ENCODE results near the gene SEC22C. TPM values are rescaled to one million over a fixed set of nuclear protein-coding genes. Genes with fewer than 3 reads are reported as not detected.

Gene SEC22C
- total and polyA plus RNA-seq, 7 donors, result 8.4 to 89.2 (median 48.5) TPM

GRCh38 chr3:42529468-42529867, 52.3 kb downstream of the SEC22C start:
- Histone ChIP-seq H3K27me3 (no peaks in the 10 kb centered on the region), H3K36me3 (no peaks in the 10 kb centered on the region), H3K9me3 (no peaks in the 10 kb centered on the region), H3K27ac (no peak overlapping the region), H3K4me1 (no peaks in the 10 kb centered on the region), H3K4me3 (no peak overlapping the region)
- intact Hi-C loops (cut with DNase I), result no loop called here
- DNase-seq, result no peak
- WGBS, 2 donors, result 58 to 91% methylated on average over 2 of the region's 2 CpGs
- no peak for TF ChIP-seq POLR2AphosphoS5 (IDR thresholded peaks at IDR 0.05)
- TF ChIP-seq POLR2A (IDR thresholded peaks at IDR 0.05), result no peak
- TF ChIP-seq, protein P1, sequence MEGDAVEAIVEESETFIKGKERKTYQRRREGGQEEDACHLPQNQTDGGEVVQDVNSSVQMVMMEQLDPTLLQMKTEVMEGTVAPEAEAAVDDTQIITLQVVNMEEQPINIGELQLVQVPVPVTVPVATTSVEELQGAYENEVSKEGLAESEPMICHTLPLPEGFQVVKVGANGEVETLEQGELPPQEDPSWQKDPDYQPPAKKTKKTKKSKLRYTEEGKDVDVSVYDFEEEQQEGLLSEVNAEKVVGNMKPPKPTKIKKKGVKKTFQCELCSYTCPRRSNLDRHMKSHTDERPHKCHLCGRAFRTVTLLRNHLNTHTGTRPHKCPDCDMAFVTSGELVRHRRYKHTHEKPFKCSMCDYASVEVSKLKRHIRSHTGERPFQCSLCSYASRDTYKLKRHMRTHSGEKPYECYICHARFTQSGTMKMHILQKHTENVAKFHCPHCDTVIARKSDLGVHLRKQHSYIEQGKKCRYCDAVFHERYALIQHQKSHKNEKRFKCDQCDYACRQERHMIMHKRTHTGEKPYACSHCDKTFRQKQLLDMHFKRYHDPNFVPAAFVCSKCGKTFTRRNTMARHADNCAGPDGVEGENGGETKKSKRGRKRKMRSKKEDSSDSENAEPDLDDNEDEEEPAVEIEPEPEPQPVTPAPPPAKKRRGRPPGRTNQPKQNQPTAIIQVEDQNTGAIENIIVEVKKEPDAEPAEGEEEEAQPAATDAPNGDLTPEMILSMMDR (IDR thresholded peaks at IDR 0.05), result no peak
- TF ChIP-seq EP300 (IDR thresholded peaks at IDR 0.05), result no peak

- Histone ChIP-seq H3K4me1 (no peaks in the 10 kb centered on the region), H3K36me3 (no peaks in the 10 kb centered on the region), H3K9me3 (no peaks in the 10 kb centered on the region), H3K27ac (no peak overlapping the region), H3K27me3 (no peaks in the 10 kb centered on the region), H3K4me3 (no peak overlapping the region)
- intact Hi-C loops (cut with DNase I), result no loop called here
- WGBS, 2 donors, result 91 to 93% methylated on average over 11 of the region's 11 CpGs
- DNase-seq, result no peak
- TF ChIP-seq EP300 (IDR thresholded peaks at IDR 0.05) (no peak), POLR2AphosphoS5 (IDR thresholded peaks at IDR 0.05) (no peak), POLR2A (IDR thresholded peaks at IDR 0.05) (no peak)
- TF ChIP-seq, protein P1 (IDR thresholded peaks at IDR 0.05), result no peak
These were observed 54.3 kb downstream of the SEC22C start for GRCh38 chr3:42527368-42527917.

DNA sequence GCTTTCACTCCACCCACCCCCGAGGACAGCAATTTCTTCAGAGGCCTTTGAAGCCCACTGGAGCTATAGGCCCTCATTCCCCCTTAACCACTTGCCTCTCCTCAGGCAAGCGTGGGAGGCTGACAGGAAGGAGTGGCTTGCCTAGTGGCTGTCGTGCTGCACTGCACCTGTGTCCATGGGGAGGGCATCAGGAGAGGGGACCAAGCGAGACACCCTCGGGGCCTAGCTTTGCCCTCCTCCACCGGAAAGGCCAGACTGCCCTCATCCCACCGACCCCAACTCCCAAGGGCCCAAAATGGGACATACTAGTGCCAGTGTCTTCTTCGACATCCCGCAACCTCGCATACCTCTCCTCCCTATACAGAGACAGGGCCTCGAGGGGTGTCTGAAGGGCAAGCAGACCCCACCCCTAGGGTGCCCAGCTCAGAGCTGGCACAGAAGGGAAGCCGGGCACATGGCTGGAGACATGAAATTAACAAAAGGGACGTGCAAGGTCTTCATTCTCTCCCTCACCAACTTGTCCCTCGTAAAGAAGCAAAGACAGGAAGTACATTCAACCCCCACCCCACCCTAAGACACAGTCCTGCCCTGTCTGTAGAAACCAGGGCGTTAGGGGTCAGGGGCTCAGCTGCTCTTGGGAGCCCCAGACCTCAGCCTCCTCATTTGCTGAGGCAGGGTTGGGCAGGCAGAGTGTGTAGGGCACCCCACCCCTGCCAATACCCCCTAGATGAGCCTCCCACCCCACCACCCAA, 55.0 kb downstream of the SEC22C start:
- Histone ChIP-seq H3K36me3 (no peaks in the 10 kb centered on the region), H3K4me1 (no peaks in the 10 kb centered on the region), H3K27ac (no peak overlapping the region), H3K9me3 (no peaks in the 10 kb centered on the region), H3K4me3 (no peak overlapping the region), H3K27me3 (no peaks in the 10 kb centered on the region)
- 62 to 84% methylated on average over 15 of the region's 15 CpGs for whole genome bisulfite sequencing, 2 donors
- intact Hi-C loops (cut with DNase I), result no loop called here
- DNase-seq, result no peak
- TF ChIP-seq, protein P1 (IDR thresholded peaks at IDR 0.05), result no peak
- TF ChIP-seq POLR2A (IDR thresholded peaks at IDR 0.05) (no peak), POLR2AphosphoS5 (IDR thresholded peaks at IDR 0.05) (no peak), EP300 (IDR thresholded peaks at IDR 0.05) (no peak)

- Histone ChIP-seq H3K4me3 (no peak overlapping the region), H3K36me3 (no peaks in the 10 kb centered on the region), H3K27ac (no peak overlapping the region), H3K9me3 (no peaks in the 10 kb centered on the region), H3K27me3 (no peaks in the 10 kb centered on the region), H3K4me1 (no peaks in the 10 kb centered on the region)
- intact Hi-C loops (cut with DNase I), result no loop called here
- no peak for TF ChIP-seq EP300 (IDR thresholded peaks at IDR 0.05)
- no peak for TF ChIP-seq POLR2AphosphoS5 (IDR thresholded peaks at IDR 0.05)
- TF ChIP-seq, protein P1 (IDR thresholded peaks at IDR 0.05), result no peak
- no peak for TF ChIP-seq POLR2A (IDR thresholded peaks at IDR 0.05)
- WGBS, 2 donors, result 88 to 91% methylated on average over 13 of the region's 13 CpGs
- no peak for DNase-seq
These were observed 55.9 kb downstream of the SEC22C start for GRCh38 chr3:42525736-42526345.
